DMS 273 (cell line): Measurements from ENCODE around the gene MORF4L1.
"Not testable (repeated sequence)": the region's sequence is repeated elsewhere in the genome, so short reads cannot be mapped to it uniquely, and the experiment has no call there.

Experiments
- DNase-seq: peaks from one replicate; lab custom pipeline; 2025; ENCODE audit not compliant: unreplicated experiment; lab: John Stamatoyannopoulos, UW

The MORF4L1 gene

DNA sequence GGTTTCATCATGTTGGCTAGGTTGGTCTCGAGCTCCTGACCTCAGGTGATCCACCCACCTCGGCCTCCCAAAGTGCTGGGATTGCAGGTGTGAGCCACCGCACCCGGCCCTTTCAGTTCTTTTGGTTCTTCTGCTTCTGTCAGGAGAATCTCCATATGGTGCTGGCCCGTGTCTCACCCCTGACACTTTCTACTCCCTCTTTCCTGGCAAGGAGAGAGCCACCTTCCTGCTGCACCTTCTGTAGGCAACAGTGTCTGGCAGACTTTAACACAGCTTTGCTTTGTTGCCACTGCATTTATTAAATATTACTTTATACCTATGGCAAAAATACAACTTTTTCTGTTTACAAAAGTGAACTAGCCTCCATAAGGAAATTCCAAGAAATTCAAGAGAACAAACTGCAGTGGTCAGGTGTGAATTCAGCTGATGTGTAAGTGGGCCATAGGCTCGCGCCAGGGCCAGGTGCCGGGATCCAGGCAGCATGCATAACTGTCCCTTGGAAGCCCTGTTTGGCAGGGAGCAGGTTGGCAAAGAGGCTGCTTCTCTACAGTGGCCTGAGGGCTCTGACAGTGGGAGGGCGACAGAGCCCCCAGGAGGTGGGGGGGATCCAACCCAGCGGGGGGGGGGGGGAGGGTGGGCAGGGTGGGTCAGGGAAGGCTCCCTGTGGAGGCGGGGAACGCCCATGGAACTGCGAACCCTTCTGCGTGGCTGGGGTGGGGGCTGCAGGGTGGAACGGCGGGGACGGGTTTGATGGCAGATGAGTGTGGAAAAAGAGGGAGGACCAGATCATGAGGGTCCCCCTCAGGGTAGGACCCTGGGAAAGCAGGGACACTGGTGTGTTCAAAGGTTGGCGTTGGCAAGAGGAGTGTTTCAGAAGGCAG, 51.0 kb downstream of the MORF4L1 start:
- DNase-seq, result no peak

DNA sequence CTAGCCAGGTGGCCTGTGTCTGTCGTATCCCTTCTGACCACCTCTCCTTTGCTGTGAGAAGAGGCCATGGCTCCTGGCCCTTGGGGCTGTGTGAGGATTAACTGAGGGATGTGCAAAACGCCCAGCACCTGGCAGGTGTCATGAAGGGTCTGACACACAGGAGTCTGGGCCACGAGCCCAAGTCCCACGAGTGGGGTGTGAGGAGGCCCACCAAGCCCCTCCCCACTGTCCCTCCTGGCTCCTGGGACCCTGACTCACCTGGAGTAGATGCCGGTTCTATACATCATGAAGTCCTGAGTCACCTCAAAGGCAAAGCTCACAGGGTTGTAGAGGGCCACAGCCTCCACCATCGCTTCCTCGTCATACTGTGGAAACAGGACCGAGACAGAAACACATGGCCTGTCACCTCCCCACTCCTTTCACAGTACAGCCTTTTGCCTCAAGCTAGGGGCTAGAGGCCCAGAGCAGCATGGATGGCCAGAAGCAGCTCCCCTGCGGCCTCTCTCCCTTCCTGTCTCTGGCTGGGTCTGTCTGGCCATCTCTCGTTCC, 52.5 kb downstream of the MORF4L1 start:
- no peak for DNase-seq

DNA sequence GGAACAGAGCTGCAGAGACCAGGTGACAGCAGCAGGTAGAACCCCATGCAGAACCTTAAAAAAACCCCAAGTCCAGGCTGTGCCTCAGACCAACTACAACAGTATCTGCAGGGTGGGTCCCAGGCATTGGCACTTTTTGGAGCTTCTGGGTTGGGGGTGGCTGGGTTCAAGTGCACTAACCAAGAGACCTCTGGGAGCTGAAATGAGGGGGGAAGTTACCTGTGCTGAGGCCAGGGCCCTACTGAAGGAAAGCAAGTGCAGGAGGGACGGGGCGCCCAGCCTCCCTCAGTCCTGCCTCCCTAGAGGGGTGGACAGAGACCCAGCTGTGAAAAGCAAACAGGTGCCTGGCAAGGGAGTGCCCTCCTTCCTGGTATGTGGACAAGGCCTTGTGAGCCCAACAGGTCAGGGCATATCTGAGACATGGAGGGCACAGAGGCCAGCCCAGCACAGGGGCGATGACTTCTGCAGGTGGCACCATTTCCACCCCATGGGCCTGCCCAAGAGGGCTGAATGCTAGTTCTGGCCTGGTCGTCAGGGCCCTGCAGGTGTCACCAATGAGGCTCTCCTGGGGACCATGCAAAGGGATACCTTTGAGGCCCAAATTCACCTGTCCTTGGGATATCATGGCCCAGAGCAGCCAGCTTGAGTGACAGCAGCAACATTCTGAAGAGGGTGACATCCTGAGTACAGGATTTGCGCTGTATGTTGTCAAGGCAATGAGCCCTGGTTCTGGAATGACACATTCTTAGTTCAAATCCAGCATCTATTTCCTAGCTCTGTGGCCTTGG, 53.5 kb downstream of the MORF4L1 start:
- DNase-seq, result no peak

DNA sequence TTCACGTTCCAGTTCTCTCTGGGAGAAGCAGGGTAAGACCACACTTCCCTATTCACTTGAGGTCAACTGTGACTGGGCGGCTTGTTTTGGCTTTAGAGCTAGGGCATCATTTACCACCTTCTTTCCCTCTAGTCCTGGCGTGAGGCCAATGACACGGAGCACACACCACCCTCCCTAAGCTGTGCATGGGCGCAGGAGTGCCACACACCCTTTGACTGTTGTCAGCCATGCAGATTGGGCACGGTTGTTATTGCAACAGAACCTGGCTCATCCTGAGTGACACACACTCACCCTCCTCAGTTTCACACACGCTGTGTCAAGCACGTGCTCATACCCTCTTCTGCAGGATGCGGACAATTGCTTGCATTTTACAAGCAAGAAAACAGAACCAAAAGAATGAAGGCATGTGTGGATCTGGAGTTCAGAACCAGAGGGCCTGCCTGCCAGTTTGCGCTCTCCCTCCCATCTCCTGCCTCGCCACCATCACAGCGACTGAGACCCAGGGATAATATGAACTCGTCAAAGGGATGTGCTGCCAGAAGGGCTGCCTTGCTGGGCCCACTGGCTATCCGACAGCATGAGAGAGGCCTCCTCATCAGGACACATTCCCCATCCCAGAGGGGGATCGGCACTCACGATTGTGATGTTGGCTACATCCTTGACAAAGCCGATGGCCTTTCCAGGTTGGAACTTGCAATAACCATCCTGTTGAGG, 54.5 kb downstream of the MORF4L1 start:
- no peak for DNase-seq

DNA sequence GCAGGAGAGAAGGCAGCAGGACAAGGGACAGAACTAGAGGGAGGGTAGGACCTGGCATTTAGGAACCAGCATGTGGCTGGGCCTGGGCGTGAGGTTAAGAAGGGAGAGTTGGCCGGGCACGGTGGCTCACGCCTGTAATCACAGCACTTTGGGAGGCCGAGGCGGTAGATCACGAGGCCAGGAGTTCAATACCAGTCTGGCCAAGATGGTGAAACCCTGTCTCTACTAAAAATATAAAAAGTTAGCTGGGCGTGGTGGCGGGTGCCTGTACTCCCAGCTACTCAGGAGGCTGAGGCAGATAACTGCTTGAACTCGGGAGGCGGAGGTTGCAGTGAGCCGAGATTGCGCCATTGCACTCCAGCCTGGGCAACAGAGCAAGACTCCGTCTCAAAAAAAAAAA, 55.5 kb downstream of the MORF4L1 start:
- not testable (repeated sequence) for DNase-seq

DNA sequence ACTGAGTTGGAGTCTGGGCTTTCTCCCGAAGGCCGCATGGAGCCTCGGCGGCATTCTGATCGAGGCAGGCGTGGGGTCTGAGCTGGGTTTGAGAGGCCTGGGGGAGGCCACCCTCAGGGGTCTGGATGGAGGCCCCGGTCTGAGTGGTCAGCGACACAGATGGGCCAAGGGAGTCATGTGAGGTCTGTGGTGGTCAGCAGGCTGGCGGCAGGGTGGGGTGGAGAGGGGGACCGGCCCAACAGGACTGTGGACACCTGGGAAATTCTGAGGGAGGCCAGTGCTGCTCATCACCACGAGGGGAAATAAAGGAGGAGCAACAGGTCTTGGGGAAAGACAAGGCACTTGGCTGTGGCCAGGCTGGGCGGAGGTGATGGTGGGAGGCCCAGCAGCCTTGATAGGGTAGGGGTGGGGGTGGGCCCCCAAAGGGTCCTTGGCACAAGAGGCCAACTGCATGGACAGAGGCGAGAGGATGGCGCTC, 56.0 kb downstream of the MORF4L1 start:
- no peak for DNase-seq

DNA sequence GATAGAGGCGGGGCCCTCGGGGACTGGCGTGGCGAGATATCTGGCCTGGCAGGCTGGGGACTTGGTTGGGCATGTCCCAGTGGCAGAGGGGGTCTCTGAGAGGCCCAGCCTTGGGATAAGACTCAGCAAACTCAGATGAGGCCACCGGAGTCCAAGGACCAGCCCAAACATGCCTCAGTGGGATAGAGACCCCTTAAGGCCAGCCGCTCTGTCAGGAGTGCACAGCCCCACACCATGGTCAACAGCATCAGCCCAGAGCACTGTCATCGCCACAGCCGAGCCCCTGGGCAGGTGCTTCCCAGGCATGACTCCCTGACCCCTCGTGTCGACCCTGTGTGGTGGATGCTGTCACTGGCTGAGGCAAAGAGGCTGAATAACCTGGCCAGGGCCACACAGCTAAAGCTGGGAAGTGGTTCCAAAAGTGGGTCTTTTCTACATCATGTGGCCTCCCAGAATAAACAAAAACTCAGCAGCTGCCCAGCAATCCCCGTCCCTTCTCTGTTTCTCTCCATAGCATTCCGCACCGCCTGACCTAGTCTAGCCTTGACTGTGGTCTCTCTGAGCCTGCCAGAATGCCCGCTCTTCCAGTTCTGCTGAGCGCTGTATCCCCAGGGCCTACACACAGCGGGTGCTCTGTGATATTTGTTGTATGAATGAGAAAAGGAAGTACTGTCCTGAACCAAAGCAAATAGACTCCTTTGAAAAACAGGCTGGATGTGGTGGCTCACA, 57.0 kb downstream of the MORF4L1 start:
- no peak for DNase-seq

DNA sequence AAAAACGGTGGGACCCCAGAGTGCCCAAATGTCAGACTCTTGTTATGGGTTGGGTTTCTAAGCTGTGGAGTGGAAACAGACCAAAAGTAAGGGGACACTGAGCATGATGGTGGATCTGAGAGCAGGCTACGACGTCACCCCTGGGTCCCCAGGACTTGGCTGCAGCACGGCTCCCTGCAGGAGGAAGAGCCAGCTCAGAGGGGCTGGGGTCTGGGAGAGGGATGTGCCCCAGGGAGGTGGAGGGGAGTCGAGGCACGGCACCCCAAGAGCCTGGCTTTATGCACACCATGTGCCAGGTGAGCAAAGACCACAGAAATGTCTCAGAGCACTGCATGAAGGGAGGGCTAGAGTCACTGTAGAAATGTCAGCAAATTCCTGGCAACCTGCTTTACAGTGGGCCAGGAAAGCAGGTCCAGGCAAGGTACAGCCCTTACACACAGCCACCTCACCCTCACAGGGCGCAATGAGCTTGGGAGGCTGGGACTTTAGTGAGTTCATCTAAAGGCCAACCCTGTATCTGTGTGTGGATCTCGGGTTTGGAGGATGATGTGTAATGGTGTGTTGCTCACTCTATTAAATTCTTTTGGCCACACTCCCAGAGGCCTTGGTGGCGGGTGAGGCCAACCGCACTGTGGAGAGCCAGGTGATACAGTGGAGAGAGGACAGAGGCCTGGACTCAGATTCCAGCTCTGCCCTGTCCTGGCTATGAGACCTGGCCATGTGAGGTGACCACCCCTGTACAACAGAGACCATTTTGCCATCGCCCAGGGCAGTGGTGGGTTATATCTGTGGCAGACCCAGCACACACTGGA, 58.1 kb downstream of the MORF4L1 start:
- peak; percentile 34 for DNase-seq

DNA sequence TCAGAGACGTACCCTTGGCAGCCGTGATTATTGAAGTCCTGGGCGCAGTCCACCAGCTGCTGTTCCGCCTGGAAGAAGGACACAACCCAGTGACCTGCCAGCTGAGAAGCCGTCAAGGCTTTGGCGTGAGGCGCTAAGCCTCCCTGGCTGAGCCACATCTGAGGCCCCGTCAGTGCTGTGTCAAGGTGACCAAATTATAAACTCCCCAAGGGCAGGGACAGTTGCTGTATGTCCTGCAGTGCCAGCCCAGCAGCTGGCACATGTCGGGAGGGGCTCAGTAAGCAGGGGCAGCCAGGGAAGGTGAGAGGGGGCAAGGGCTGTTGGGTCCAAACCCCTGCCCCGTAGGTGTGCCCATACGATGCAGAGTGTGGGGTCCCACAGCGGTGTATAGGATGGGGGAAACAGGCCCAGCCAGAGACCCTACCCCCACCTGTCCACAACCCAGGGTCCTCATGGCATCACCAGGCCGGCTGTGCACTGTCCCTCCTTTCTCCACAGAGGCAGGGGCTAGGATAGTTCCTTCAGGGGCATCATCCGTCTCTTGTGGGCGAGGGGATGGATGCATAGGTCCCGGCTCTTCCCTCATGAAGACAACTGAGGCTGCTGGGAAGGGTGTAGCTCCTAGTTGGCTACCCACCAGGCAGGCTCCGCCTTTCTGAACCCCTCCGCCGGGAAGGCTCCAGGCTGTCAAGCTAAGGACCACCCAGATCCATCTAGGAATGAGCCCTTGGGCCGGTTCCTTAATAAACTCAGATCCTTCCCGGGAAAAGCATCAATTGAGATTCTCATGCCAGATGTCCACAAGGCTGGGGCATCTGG, 59.0 kb downstream of the MORF4L1 start:
- DNase-seq, result no peak

DNA sequence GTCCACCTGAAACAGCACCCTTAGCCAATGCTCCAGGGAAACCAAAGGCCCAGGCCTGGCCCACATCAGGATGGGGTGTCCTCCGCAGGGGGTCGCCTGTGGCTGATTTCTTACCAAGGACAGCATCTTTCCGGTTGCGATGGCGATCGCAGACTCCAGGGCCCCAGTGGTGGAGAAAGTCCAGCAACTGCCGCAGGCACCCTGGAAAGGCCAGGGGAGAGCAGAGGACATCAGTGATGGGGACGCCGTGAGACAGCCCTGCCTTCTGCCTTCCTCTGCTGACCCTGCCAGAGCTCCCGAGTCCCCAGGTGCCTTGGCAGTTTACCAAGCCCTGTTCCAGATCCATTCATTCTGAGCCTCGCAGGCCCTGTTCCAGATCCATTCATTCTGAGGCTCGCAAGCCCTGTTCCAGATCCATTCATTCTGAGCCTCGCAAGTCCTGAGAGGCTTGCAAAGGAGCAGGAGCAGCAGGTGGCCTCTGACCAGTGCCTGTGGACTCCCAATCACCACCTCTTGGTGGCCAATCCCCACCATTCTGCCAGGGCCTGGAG, 59.6 kb downstream of the MORF4L1 start:
- DNase-seq, result no peak

DNA sequence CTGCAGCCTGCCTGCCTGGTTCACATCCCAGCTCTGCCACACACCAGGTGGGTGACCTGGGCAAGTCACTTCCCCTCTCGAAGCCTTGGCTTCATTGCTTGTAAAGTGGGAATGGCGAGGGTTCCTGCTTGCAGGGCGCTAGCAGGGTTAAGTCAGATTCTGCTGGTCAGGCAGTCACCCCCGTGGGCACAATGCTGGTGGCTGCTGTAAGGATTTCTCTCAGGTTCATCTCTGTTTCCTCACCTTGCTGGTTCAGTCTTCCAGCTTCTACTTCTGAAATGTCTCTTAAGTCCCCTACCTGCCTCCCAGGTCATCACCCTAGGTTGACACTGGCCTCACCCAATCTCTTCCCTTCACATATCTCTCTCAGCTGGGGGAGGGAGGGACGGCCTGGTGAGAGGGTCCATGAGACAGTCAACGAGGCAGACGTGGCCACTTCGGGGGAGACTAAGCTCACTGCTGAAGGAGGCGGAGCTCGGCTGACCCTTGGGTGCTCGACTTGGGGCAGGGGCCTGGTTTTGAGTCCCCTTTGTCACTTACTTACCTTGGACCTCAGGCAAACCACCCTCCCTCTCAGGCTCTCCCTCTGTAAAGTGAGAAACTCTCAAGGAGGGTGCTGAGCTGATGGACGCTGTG, 60.6 kb downstream of the MORF4L1 start:
- DNase-seq, result no peak

DNA sequence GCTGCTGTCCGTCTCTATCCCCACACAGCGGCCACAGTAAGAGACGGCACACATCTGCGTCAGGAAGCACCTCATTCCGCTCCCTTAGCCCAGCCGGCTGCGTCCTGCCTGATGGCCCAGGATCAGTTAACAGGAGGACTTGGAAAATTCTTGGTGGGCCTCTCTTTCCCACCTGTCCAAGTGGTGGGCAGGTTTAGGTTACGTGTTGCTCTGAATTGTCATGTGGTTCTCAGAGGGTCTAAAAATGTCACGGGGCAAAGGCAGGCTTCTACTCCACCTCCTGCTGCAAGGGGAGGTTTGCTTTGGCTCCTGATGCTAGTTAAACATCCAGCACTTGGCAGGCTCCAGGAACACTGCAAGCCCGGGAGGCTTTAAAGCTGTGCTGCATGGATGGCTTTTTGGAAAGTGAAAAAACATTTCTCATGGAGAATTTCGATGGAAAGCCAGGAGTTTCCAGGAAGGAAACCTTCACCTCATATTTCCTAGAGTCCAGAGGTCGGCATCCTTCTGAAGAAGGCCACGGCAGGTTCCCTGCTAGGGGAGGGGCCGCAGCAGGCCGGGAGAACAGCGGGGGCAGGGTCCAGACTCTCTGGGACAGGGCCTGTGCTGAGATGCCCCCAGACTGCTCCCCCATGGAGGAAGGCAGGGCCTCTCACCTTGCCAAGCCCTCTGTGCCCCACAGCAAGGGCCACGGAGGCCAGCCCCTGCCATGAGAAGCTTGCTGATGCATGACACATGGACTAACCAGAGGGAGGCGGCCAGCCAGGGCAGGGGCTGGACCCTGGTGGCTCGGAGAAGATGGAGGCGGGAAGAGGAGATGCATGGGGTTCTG, 61.3 kb downstream of the MORF4L1 start:
- DNase-seq, result no peak

DNA sequence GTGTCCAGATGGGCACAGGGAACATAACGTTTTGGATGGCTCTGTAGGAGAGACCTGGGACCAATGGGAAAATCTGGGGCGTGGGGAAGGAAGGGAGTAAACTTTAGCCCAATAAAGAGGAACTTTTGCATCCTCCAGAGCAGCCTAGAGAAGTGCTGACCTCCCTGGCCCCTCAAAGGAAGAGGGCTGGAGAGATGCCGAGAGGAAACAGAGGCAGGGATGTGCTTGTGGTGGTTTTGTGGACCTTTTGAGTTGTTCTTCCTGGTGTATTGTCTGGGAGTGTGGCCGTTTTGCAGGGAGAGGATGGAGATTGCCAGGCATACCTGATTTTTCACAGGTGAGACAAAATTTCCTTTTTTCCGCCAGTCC, 61.9 kb downstream of the MORF4L1 start:
- DNase-seq, result no peak

DNA sequence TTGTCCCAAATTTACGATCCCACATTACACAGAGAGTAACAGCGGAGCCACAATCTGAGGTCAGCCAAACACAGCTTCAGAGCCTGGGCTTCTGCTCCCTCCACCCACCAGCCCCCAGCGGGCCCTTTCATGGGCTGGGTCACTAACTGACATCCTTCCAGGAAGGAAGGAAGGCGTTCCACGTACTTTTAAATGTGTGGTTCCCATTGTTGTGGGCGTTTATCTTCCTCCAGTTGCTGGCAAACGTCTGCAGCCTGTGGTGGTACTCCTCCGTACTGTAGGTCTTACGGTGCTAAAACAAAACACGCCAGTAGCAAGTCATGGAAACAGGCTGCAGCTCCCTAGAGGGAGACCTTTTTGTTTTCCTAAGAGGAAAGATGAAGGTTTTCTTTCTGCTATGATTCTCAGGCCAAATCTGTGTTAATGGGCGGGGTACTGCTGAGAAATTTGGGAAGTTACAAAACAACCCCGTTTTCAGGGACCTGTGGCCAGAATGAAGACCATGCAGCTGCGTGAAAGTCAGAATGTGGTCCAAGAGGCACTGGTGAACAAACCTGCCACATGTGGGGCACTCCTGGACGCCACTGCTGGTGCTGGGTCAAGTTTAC, 64.5 kb downstream of the MORF4L1 start:
- no peak for DNase-seq

DNA sequence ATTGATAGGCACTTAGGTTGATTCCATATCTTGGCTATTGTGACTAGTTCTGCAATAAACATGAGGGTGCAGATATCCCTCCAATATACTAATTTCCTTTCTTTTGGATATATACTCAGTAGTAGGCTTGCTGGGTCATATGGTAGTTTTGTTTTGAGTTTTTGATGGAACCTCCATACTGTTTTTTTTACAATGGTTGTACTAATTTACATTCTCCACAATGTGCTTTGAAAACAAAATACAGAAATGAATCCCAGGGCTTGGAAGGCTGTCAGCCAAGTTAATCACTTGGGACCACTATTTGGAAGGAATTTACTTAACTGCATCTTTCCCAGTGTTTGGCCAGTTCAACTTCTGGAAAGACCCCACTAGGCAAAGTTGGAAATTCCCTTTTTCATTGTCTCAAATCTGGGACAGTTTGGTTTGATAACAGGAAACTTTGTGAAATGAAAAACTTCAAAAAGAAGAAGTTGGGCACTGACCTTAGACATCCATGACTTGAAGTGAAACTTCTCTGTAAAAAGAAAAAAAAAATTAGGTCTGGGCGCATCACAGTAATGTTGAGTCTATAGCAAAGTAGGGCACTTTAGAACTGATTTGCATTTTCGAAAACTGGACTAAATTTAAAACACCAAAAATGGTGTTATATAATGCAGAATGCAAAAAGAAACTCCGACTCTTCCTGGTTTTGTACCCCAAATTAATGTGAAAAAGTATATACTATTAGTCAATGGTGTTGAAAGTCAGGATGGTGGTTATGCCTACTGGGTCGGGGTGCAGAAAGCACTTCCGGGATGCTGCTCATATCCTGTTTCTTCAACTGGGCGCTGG, 66.2 kb downstream of the MORF4L1 start:
- DNase-seq, result no peak

DNA sequence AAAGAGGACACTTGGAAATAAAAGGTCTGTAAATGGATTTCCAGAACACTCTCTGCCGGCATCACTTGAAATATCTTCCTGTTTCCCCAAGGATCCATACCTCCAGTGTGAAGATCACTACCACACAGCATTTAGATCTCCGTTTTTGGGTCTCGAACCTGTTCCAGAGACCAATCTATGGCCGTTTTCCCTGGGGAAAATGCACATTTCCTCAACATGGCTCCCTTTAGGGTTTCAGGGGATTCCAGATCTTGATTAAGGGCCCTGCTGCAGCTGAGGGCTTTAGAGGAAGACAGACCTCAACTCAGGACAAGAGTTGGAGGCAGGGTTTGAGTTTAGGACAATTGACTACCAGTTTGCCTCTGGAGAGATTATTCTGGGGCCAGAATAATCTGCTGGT, 70.1 kb downstream of the MORF4L1 start:
- DNase-seq, result no peak
